Colonic mucosa (tissue), 4 donors: ENCODE results near the gene EFHC2. TPM values are rescaled to one million over a fixed set of nuclear protein-coding genes. Genes with fewer than 3 reads are reported as not detected.

Source experiments
- DNase-seq: peaks from one replicate; pipeline ENCODE4 v3.0.0-alpha.2; 2020
- H3K27ac ChIP-seq: fragments of 200-600 bp; one replicate; pipeline ENCODE4 v1.8.0; 2021
- H3K27me3 ChIP-seq: fragments of 200-600 bp; one replicate; pipeline ENCODE4 v1.8.0; 2021
- H3K36me3 ChIP-seq: fragments of 200-600 bp; one replicate; pipeline ENCODE4 v1.8.0; 2021
- H3K4me1 ChIP-seq: fragments of 200-600 bp; one replicate; pipeline ENCODE4 v1.8.0; 2021; ENCODE audit warnings: mild to moderate bottlenecking
- H3K4me3 ChIP-seq: fragments of 200-600 bp; one replicate; pipeline ENCODE4 v1.8.0; 2021
- H3K9ac ChIP-seq, 2 donors: one replicate each; pipeline ENCODE4 v1.7.0; 2013; ENCODE audit warnings: control low read depth in 2 of 2, low read depth in 2 of 2, low read length in 2 of 2
- H3K9me3 ChIP-seq: fragments of 200-600 bp; one replicate; pipeline ENCODE4 v1.8.0; 2021
- intact Hi-C: fragments of 100-400 bp; cut with DNase I; formaldehyde crosslinking; loops from one replicate; pipeline ENCODE4 v1.14.1; 2022
- total RNA-seq, 2 donors: library from RNA; stranded (reverse); fragmentation: NEBNext Ultra II Directional in 1 of 2; extraction: Animal tissue kit (Norgen Biotek cat#: 25700) in 1 of 2; gene quantifications; one replicate each; pipeline ENCODE4 v1.2.1, GENCODE V29; 2021
- TF ChIP-seq, protein P1 (sequence below): fragments of 200-600 bp; IDR thresholded peaks from one replicate; pipeline ENCODE4 v1.8.0; 2022; ENCODE audit warnings: antibody characterized with exemption, mild to moderate bottlenecking
- donor health status: healthy.
- donor health status: DM: no; HTN: no; CAD: no.
- donor health status: DM: no; HTN: no; CAD: no.

EFHC2 gene
- total RNA-seq, 2 donors from 2014 or later = 0.57 to 2.0 TPM

DNA sequence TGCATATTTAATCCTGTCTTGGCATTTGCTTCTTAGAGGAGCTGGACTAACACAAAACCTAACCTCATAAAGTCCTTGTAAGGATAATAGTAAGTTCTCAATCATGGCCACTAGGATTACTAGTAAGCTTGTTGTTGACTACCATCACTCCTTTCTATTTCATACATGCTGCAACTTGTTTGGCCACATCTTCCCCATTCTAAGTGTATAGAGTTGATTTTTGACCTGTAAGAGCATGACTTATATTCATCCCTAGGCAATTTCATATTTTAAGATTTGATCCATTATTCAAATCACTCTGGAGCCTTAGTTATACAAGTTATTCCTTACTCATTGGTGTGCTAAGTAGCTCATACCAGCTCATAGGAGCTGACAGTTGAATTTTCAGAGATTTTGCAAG, 109.4 kb downstream of the EFHC2 start:
- intact Hi-C loops = no loop called here
- TF ChIP-seq, protein P1, sequence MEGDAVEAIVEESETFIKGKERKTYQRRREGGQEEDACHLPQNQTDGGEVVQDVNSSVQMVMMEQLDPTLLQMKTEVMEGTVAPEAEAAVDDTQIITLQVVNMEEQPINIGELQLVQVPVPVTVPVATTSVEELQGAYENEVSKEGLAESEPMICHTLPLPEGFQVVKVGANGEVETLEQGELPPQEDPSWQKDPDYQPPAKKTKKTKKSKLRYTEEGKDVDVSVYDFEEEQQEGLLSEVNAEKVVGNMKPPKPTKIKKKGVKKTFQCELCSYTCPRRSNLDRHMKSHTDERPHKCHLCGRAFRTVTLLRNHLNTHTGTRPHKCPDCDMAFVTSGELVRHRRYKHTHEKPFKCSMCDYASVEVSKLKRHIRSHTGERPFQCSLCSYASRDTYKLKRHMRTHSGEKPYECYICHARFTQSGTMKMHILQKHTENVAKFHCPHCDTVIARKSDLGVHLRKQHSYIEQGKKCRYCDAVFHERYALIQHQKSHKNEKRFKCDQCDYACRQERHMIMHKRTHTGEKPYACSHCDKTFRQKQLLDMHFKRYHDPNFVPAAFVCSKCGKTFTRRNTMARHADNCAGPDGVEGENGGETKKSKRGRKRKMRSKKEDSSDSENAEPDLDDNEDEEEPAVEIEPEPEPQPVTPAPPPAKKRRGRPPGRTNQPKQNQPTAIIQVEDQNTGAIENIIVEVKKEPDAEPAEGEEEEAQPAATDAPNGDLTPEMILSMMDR = no peak
- Histone ChIP-seq H3K27ac (no peak overlapping the region), H3K27me3 (no peaks in the 10 kb centered on the region), H3K4me3 (no peak overlapping the region), H3K36me3 (no peaks in the 10 kb centered on the region), H3K9ac (no peak overlapping the region), H3K9me3 (no peaks in the 10 kb centered on the region), H3K4me1 (no peaks in the 10 kb centered on the region)
- DNase-seq = no peak

GRCh38 chrX:44232081-44232480, 111.4 kb downstream of the EFHC2 start:
- no peak overlapping the region for H3K27ac ChIP-seq
- no peaks in the 10 kb centered on the region for H3K27me3 ChIP-seq
- H3K9ac ChIP-seq = no peak overlapping the region
- H3K4me1 ChIP-seq = no peaks in the 10 kb centered on the region
- intact Hi-C loops = no loop called here
- H3K4me3 ChIP-seq = no peak overlapping the region
- no peaks in the 10 kb centered on the region for H3K9me3 ChIP-seq
- TF ChIP-seq, protein P1 = no peak
- H3K36me3 ChIP-seq = no peaks in the 10 kb centered on the region
- DNase-seq = no peak

- H3K9ac ChIP-seq = no peak overlapping the region
- no peak overlapping the region for H3K4me3 ChIP-seq
- TF ChIP-seq, protein P1 = no peak
- no peaks in the 10 kb centered on the region for H3K27me3 ChIP-seq
- no peaks in the 10 kb centered on the region for H3K9me3 ChIP-seq
- H3K36me3 ChIP-seq = no peaks in the 10 kb centered on the region
- H3K4me1 ChIP-seq = no peaks in the 10 kb centered on the region
- intact Hi-C loops = no loop called here
- no peak for DNase-seq
- no peak overlapping the region for H3K27ac ChIP-seq
Measured at GRCh38 chrX:44228621-44229020, 114.9 kb downstream of the EFHC2 start.

DNA sequence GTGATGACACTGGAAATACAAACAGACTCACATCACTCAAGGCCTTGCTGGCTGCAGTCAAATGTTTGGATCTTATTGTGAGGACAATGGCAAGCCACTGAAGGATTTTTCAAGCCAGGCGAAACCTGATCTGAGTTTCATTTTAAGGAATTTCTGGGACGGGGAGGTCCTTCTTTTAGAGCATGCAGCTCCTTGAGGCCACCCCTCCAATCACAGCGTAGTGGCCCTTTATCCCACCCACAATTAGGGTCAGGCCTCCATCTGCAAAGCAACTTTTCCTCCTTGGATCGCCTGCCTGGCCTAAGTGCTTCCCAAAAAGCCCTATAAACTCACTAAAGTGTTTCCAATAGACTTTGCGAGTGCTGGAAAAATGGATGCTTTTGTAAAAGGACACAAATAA, 115.5 kb downstream of the EFHC2 start:
- Histone ChIP-seq H3K36me3 (no peaks in the 10 kb centered on the region), H3K9ac (no peak overlapping the region), H3K27me3 (no peaks in the 10 kb centered on the region), H3K4me3 (no peak overlapping the region), H3K4me1 (no peaks in the 10 kb centered on the region), H3K9me3 (no peaks in the 10 kb centered on the region), H3K27ac (no peak overlapping the region)
- TF ChIP-seq, protein P1 = no peak
- intact Hi-C loops = no loop called here
- no peak for DNase-seq

- Histone ChIP-seq H3K4me1 (no peaks in the 10 kb centered on the region), H3K9me3 (no peaks in the 10 kb centered on the region), H3K36me3 (no peaks in the 10 kb centered on the region), H3K27ac (no peak overlapping the region), H3K4me3 (no peak overlapping the region), H3K27me3 (no peaks in the 10 kb centered on the region), H3K9ac (no peak overlapping the region)
- no peak for DNase-seq
- TF ChIP-seq, protein P1 = no peak
- intact Hi-C loops = no loop called here
Measured at GRCh38 chrX:44225667-44226066, 117.8 kb downstream of the EFHC2 start.

DNA sequence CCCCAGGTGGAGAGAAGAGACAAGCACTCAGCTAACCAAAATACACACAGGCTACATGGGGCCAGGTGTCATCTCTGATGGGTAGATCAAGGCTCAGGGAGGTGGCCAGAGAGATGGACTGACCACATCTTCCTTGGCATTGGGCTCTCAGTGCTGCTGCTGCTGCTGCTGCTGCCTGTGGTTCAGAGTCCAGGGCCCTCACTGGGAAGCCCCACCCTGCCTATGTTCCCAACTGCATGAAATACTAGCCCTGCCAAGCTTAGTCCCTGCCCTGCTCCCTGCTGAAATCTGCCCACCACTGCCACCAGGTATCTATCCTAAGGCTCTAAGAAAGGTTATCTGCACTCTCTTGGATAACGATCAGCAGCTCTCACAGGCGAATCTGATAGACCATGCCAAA, 118.7 kb downstream of the EFHC2 start:
- intact Hi-C loops = no loop called here
- H3K27ac ChIP-seq = no peak overlapping the region

More for the DNA sequence above, 118.7 kb downstream of the EFHC2 start:
- H3K9ac ChIP-seq = no peak overlapping the region
- H3K27me3 ChIP-seq = no peaks in the 10 kb centered on the region
- DNase-seq = peak; percentile 49
- H3K36me3 ChIP-seq = no peaks in the 10 kb centered on the region
- TF ChIP-seq, protein P1 = no peak
- H3K4me3 ChIP-seq = no peak overlapping the region
- H3K4me1 ChIP-seq = no peaks in the 10 kb centered on the region
- no peaks in the 10 kb centered on the region for H3K9me3 ChIP-seq
